Stomach (tissue), 4 donors: ENCODE measurements around the gene USO1.

Source experiments
- CTCF ChIP-seq, 7 experiments: fragments of 450-650 bp in 4 of 7; fragments of 200-600 bp in 3 of 7; sonication (generic) in 3 of 7; IDR thresholded peaks; one replicate each; pipeline ENCODE4 v1.5.1; 2016 to 2019; ENCODE audit warnings: antibody characterized with exemption in 7 of 7, control low read depth in 2 of 7, mild to moderate bottlenecking in 1 of 7
- EP300 ChIP-seq: sonication (generic); formaldehyde crosslinking; IDR thresholded peaks from one replicate; pipeline ENCODE4 v1.6.1; 2017; ENCODE audit warnings: antibody characterized with exemption
- POLR2A ChIP-seq, 4 donors: fragments of 450-650 bp; IDR thresholded peaks; one replicate each; pipeline ENCODE4 v1.6.1; 2016; ENCODE audit warnings: antibody characterized with exemption in 4 of 4, control low read depth in 2 of 4, mild to moderate bottlenecking in 1 of 4, moderate library complexity in 1 of 4

GRCh38 chr4:75786526-75786925 is 62.1 kb downstream of the USO1 start:
- no peak for TF ChIP-seq CTCF (IDR thresholded peaks at IDR 0.05)
- TF ChIP-seq EP300 = no peak
- TF ChIP-seq POLR2A (IDR thresholded peaks at IDR 0.05) = no peak
